Activated B cell treated with CpG ODN at 0.5 μM for 24 hours (primary cell): ENCODE measurements around the gene MARK4. TPM values are rescaled to one million over a fixed set of nuclear protein-coding genes. Genes with fewer than 3 reads are reported as not detected.

Source experiments
- ATAC-seq: fragments of 200-7000 bp; cut with Tn5 transposase; one replicate; pipeline ENCODE4 v1.10.0; 2021; ENCODE audit warnings: low read depth, mild to moderate bottlenecking, moderate library complexity
- CTCF ChIA-PET: fragments of 350-600 bp; sonication (Branson Sonifier 250); formaldehyde crosslinking; loops from one replicate; lab custom pipeline; 2021; ENCODE audit warnings: antibody characterized with exemption; lab: Charles Lee
- POLR2A ChIA-PET: fragments of 350-600 bp; sonication (Branson Sonifier 250); formaldehyde crosslinking; loops from one replicate; lab custom pipeline; 2021; ENCODE audit warnings: antibody characterized with exemption; lab: Charles Lee
- DNase-seq: peaks from one replicate; pipeline ENCODE4 v3.0.0; 2022
- H3K27ac Mint-ChIP-seq: one replicate; pipeline ENCODE4 v1.8.0; 2020; ENCODE audit warnings: mixed read lengths
- H3K27me3 Mint-ChIP-seq: one replicate; pipeline ENCODE4 v1.8.0; 2021; ENCODE audit warnings: mixed read lengths
- H3K36me3 Mint-ChIP-seq: one replicate; pipeline ENCODE4 v1.8.0; 2021; ENCODE audit warnings: low read depth, mixed read lengths
- H3K4me1 Mint-ChIP-seq: one replicate; pipeline ENCODE4 v1.8.0; 2021; ENCODE audit warnings: mixed read lengths
- H3K4me3 Mint-ChIP-seq: one replicate; pipeline ENCODE4 v1.8.0; 2020; ENCODE audit warnings: mild to moderate bottlenecking, mixed read lengths
- H3K9me3 Mint-ChIP-seq: one replicate; pipeline ENCODE4 v1.8.0; 2020; ENCODE audit warnings: mixed read lengths
- intact Hi-C: fragments of 100-400 bp; cut with micrococcal nuclease; formaldehyde crosslinking; loops from one replicate; pipeline ENCODE4 v1.15.1; 2024
- total RNA-seq: library from RNA; stranded (reverse); gene quantifications from 2 replicates; pipeline ENCODE4 v1.2.3, GENCODE V29; 2022
- TF ChIP-seq, protein P1 (sequence below): fragments of 200-600 bp; IDR thresholded peaks from one replicate; pipeline ENCODE4 v1.8.0; 2022; ENCODE audit warnings: antibody characterized with exemption, mild to moderate bottlenecking

The MARK4 gene
- total RNA-seq, 1 donor from 2014 or later = 26.0 TPM

DNA sequence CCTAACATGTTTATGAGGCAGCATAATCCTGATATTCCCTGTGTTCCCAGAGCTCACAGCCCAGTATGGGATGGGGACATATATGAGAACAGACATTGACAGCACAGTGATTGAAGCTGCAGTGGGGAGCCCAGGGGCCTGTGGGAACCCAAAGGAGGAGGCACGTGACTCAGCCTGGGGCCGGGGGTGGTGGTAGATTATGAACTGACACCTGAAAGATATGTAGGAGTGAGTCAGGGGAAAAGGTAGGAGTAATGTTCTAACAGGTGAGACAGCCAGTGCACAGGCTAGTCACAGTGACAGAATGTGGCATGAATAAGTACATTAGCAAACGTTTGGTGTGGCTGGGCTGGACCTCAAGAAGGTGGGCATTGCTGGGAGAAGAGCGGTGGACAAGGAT lies 42.6 kb downstream of the MARK4 start:
- peaks cover 62% of the 10 kb centered on the region for H3K36me3 Mint-ChIP-seq
- ATAC-seq (no peak), DNase-seq (no peak)
- CTCF ChIA-PET = no interaction called here
- TF ChIP-seq, protein P1, sequence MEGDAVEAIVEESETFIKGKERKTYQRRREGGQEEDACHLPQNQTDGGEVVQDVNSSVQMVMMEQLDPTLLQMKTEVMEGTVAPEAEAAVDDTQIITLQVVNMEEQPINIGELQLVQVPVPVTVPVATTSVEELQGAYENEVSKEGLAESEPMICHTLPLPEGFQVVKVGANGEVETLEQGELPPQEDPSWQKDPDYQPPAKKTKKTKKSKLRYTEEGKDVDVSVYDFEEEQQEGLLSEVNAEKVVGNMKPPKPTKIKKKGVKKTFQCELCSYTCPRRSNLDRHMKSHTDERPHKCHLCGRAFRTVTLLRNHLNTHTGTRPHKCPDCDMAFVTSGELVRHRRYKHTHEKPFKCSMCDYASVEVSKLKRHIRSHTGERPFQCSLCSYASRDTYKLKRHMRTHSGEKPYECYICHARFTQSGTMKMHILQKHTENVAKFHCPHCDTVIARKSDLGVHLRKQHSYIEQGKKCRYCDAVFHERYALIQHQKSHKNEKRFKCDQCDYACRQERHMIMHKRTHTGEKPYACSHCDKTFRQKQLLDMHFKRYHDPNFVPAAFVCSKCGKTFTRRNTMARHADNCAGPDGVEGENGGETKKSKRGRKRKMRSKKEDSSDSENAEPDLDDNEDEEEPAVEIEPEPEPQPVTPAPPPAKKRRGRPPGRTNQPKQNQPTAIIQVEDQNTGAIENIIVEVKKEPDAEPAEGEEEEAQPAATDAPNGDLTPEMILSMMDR = no peak
- no peaks in the 10 kb centered on the region for H3K27me3 Mint-ChIP-seq
- no peak overlapping the region for H3K4me3 Mint-ChIP-seq
- H3K4me1 Mint-ChIP-seq = no peaks in the 10 kb centered on the region
- no peak overlapping the region for H3K27ac Mint-ChIP-seq
- POLR2A ChIA-PET = no interaction called here
- intact Hi-C loops = no loop called here
- peaks cover 8% of the 10 kb centered on the region for H3K9me3 Mint-ChIP-seq

- Mint-ChIP-seq H3K27ac (no peak overlapping the region), H3K9me3 (peaks cover 8% of the 10 kb centered on the region), H3K27me3 (no peaks in the 10 kb centered on the region), H3K4me1 (no peaks in the 10 kb centered on the region), H3K4me3 (no peak overlapping the region), H3K36me3 (peaks cover 65% of the 10 kb centered on the region)
- ChIA-PET POLR2A (no interaction called here), CTCF (no interaction called here)
- ATAC-seq (no peak), DNase-seq (no peak)
- TF ChIP-seq, protein P1 = no peak
- intact Hi-C loops = no loop called here
These were observed 43.4 kb downstream of the MARK4 start for GRCh38 chr19:45294291-45295029.

GRCh38 chr19:45295873-45296272 lies 44.8 kb downstream of the MARK4 start:
- no peaks in the 10 kb centered on the region for H3K27me3 Mint-ChIP-seq
- CTCF ChIA-PET = no interaction called here

GRCh38 chr19:45296355-45296754 lies 45.3 kb downstream of the MARK4 start:
- H3K4me3 Mint-ChIP-seq = no peak overlapping the region
- CTCF ChIA-PET = no interaction called here

More at GRCh38 chr19:45295873-45296272, 44.8 kb downstream of the MARK4 start:
- no peak overlapping the region for H3K27ac Mint-ChIP-seq
- DNase-seq (no peak), ATAC-seq (no peak)
- TF ChIP-seq, protein P1 = no peak
- intact Hi-C loops = no loop called here
- H3K4me3 Mint-ChIP-seq = no peak overlapping the region
- peaks cover 8% of the 10 kb centered on the region for H3K9me3 Mint-ChIP-seq
- peaks cover 68% of the 10 kb centered on the region for H3K36me3 Mint-ChIP-seq
- POLR2A ChIA-PET = no interaction called here
- no peaks in the 10 kb centered on the region for H3K4me1 Mint-ChIP-seq

DNA sequence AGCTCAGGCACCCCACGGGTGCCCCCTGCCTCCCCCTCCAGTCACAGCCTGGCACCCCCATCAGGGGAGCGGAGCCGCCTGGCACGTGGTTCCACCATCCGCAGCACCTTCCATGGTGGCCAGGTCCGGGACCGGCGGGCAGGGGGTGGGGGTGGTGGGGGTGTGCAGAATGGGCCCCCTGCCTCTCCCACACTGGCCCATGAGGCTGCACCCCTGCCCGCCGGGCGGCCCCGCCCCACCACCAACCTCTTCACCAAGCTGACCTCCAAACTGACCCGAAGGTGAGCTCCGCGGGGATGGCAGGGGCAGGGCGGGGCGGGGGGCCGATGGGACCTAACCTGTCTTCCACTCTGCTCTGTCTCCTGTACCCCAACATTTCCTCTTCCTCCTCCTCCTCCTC lies 46.6 kb downstream of the MARK4 start:
- Mint-ChIP-seq H3K36me3 (peaks cover 58% of the 10 kb centered on the region), H3K4me1 (no peaks in the 10 kb centered on the region), H3K9me3 (peaks cover 3% of the 10 kb centered on the region), H3K27ac (no peak overlapping the region), H3K4me3 (no peak overlapping the region), H3K27me3 (no peaks in the 10 kb centered on the region)
- TF ChIP-seq, protein P1 = no peak
- ATAC-seq (no peak), DNase-seq (no peak)
- CTCF ChIA-PET = no interaction called here
- POLR2A ChIA-PET = no interaction called here
- intact Hi-C loops = no loop called here

More at GRCh38 chr19:45296355-45296754, 45.3 kb downstream of the MARK4 start:
- H3K36me3 Mint-ChIP-seq = peaks cover 66% of the 10 kb centered on the region
- POLR2A ChIA-PET = no interaction called here
- ATAC-seq (no peak), DNase-seq (no peak)
- H3K4me1 Mint-ChIP-seq = no peaks in the 10 kb centered on the region
- no peak overlapping the region for H3K27ac Mint-ChIP-seq
- H3K27me3 Mint-ChIP-seq = no peaks in the 10 kb centered on the region
- intact Hi-C loops = no loop called here
- peaks cover 8% of the 10 kb centered on the region for H3K9me3 Mint-ChIP-seq
- TF ChIP-seq, protein P1 = no peak
